Thymus (tissue), 11 donors: ENCODE data around the gene DRC3. TPM values are rescaled to one million over a fixed set of nuclear protein-coding genes. Genes with fewer than 3 reads are reported as not detected.

Source experiments
- DNase-seq, 9 donors: peaks; one replicate each; pipeline ENCODE4 v3.0.0-alpha.2; 2013; ENCODE audit warnings: low spot score in 9 of 9, low read depth in 6 of 9, missing footprints in 1 of 9
- H3K27ac ChIP-seq, 2 donors: one replicate each; pipeline ENCODE4 v1.5.1; 2013; ENCODE audit warnings: control low read depth in 1 of 2, low read depth in 1 of 2, low read length in 1 of 2, mild to moderate bottlenecking in 1 of 2, moderate library complexity in 1 of 2
- H3K27me3 ChIP-seq, 2 donors: one replicate each; pipeline ENCODE4 v1.5.1; 2013; ENCODE audit warnings: low read length in 1 of 2; ENCODE audit not compliant: control insufficient read depth in 2 of 2, insufficient read depth in 1 of 2
- H3K36me3 ChIP-seq, 2 donors: one replicate each; pipeline ENCODE4 v1.5.1; 2013; ENCODE audit warnings: low read length in 1 of 2, mild to moderate bottlenecking in 1 of 2, moderate library complexity in 1 of 2; ENCODE audit not compliant: control insufficient read depth in 2 of 2, insufficient read depth in 2 of 2
- H3K4me1 ChIP-seq, 2 donors: one replicate each; pipeline ENCODE4 v1.5.1; 2013; ENCODE audit warnings: low read length in 2 of 2; ENCODE audit not compliant: control insufficient read depth in 2 of 2, insufficient read depth in 2 of 2
- H3K4me3 ChIP-seq, 2 donors: one replicate each; pipeline ENCODE4 v1.5.1; 2013; ENCODE audit warnings: low read length in 2 of 2, control low read depth in 1 of 2, mild to moderate bottlenecking in 1 of 2
- H3K9me3 ChIP-seq, 2 donors: one replicate each; pipeline ENCODE4 v1.5.1; 2013; ENCODE audit warnings: low read length in 1 of 2, mild to moderate bottlenecking in 1 of 2; ENCODE audit not compliant: control insufficient read depth in 2 of 2, insufficient read depth in 1 of 2
- WGBS: extraction: QIAGEN DNeasy Blood & Tissue Kit; methylation state at CpG from one replicate; pipeline ENCODE4 v1.1.7; 2013; 5-methylcytosine and 5-hydroxymethylcytosine counted together
- polyA plus RNA-seq: library from polyadenylated mRNA; stranded (reverse); fragments of 200-250 nt; gene quantifications from one replicate; pipeline ENCODE4 v1.2.3, GENCODE V29; 2013
- total RNA-seq: library from RNA; stranded (reverse); fragments of 120-200 nt; gene quantifications from one replicate; pipeline ENCODE4 v1.2.4, GENCODE V29; 2013
- donor health status: healthy.

The DRC3 gene
- total and polyA plus RNA-seq, 2 donors: 1.3 to 3.3 TPM

DNA sequence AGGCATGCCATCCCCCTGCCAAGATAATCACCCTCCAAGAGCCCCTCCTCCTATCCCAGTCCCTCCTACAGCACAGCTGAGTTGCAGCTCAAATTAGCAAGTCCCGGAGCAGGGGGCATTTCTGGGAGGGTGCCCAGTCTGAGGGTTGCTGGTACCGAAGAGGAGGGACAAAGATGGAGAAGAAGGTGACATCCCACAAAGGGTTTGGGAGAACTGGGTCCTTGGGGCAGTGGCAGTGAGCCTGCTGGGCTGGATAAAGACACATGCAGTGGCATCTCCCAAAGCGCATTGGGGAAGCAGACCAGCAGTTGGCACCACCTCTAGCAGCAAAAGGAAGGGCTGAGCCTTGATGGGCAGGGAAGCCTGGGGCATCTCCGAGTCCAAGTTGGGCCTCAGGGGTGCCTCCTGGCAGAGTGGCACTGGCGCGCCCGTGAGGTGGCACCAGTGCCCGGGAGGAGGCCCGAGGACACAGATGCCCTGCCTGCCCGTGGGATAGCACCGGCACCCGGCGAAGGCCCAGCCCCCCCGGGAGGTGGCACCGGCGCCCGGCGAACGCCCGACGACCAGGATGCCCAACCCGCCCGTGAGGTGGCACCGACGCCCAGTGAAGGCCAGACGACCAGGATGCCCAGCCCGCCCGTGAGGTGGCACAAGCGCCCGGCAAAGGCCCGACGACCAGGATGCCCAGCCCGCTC is 1.1 kb upstream of the DRC3 start:
- WGBS: 5% methylated on average over 33 of the region's 33 CpGs
- no peaks in the 10 kb centered on the region for H3K36me3 ChIP-seq
- no peak for DNase-seq
- H3K4me3 ChIP-seq: peak overlapping the region; percentile 73 to 88
- H3K27ac ChIP-seq: peak overlapping the region in 1 of 2 donors; percentile 64
- no peaks in the 10 kb centered on the region for H3K9me3 ChIP-seq
- H3K27me3 ChIP-seq: no peaks in the 10 kb centered on the region
- H3K4me1 ChIP-seq: peaks cover 16% of the 10 kb centered on the region in 2 donors

DNA sequence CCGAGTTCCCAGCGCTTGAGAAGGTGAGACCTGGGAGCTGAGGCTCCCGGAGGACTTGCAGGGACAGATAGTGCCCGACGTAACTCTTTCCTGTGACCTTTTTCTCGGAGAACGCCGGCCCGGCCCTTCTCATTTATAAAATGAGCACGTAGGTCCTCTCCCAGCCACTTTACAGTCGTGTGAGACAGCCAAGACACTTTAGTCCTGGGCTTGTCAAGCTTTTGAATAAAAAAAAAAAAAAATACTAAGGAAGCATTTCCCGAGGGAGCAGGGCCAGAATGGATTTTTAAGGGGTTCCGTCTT is 241 bp downstream of the DRC3 start:
- Histone ChIP-seq H3K9me3 (no peaks in the 10 kb centered on the region), H3K27ac (no peak overlapping the region), H3K4me1 (peaks cover 16% of the 10 kb centered on the region in 2 donors), H3K36me3 (no peaks in the 10 kb centered on the region), H3K27me3 (no peaks in the 10 kb centered on the region), H3K4me3 (peak overlapping the region; percentile 44 to 55)
- DNase-seq: no peak
- WGBS: 6% methylated on average over 13 of the region's 13 CpGs

DNA sequence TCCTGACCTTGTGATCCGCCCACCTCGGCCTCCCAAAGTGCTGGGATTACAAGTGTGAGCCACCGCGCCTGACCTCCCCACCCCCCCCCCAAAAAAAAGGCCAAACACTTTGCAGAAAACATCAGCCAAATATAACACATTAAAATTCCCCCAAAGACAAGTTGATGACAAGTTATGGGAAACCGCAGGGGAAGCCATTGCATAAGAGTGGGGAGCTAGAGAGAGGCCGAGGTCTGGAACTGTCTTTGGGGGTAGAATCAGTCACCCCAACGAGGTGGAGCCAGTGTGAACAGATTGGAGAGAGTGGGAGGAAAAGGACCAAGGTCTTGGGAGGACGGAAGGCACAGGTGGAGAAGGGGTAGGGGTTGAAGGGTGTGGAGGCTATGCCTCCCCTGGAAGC is 2.8 kb downstream of the DRC3 start:
- Histone ChIP-seq H3K9me3 (no peaks in the 10 kb centered on the region), H3K27ac (no peak overlapping the region), H3K4me3 (no peak overlapping the region), H3K27me3 (no peaks in the 10 kb centered on the region), H3K36me3 (no peaks in the 10 kb centered on the region), H3K4me1 (peaks cover 15 to 16% of the 10 kb centered on the region in 2 donors)
- 76% methylated on average over 8 of the region's 8 CpGs for WGBS
- no peak for DNase-seq

DNA sequence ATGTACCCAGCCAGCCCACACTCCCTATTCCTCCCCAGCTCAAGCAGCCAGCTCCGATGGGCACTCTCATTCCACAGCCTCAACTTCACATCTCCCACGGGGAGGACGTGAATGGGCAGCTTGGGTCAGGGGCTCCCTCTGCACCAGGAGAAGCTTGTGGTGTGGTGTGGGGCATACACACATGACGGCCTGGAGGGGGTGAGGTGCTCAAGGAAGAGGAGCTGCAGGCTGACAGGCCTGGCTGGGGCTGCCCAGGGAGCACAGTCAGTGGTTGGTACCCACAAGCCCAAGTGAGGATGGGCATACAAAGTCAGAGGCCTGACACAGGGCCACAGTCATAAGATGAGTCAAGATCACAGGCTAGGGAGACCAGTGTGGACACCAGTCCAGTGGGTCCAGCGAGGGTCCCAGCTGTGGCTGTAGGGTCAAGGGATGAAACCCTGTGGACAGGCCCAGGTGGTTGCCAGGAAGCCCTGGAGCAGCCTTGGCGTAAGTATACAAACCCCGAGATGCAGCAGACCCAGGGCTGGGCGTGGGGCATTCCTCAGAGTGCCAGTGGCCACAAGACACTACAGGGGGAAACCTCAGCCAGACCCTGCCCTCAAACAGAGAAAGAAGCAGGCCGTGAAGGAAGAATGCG is 4.4 kb downstream of the DRC3 start:
- Histone ChIP-seq H3K36me3 (no peaks in the 10 kb centered on the region), H3K4me1 (peaks cover 3 to 6% of the 10 kb centered on the region in 2 donors), H3K4me3 (no peak overlapping the region), H3K9me3 (no peaks in the 10 kb centered on the region), H3K27me3 (no peaks in the 10 kb centered on the region), H3K27ac (no peak overlapping the region)
- DNase-seq: no peak
- 96% methylated on average over 10 of the region's 10 CpGs for WGBS

DNA sequence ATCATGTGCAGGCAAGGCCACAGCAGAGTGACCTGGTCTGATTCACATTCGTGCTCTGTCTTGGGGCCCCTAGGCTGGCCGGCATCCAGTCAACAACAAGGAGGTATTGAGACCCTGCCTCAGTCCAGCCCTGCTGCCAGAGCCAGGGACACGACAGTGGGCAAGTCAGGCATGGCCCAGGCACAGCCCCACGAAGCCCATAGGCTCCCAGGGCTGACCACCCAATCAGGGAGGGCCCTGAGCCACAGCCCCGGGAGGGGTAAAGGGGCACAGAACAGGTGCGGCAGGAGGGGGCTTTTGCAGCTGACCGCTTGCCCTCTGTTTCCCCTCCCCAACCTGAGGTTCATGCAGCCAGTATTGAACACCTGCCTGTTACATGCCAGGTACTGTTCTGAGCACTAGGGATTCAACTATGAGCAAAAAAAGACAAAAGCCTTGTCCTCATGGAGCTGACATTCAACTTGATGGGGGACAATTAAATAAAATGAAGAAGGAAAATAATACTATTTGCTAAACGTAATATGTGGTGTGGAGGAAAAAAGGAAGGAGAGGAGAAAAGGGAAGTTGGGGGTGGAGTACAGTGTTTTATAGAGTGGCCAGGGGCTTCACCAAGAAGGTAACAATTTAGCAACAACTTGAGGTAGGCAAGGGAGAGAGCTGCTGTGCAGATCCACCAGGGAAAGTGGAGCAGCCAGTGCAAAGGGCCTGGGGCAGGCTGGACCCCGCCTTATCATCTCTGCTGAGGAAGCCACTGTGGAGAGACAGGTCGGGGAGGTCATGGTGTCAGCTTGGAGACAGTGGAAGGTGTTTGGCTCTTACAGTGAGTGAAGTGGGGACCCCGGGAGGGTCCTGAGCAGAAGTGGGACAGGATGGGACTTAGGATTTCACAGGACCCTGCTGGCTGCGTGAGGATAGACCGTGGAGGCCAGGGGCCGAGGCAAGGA is 6.1 kb downstream of the DRC3 start:
- 90% methylated on average over 14 of the region's 14 CpGs for WGBS
- no peaks in the 10 kb centered on the region for H3K36me3 ChIP-seq
- no peaks in the 10 kb centered on the region for H3K4me1 ChIP-seq
- no peaks in the 10 kb centered on the region for H3K9me3 ChIP-seq
- H3K4me3 ChIP-seq: no peak overlapping the region
- no peak overlapping the region for H3K27ac ChIP-seq
- no peaks in the 10 kb centered on the region for H3K27me3 ChIP-seq
- no peak for DNase-seq

DNA sequence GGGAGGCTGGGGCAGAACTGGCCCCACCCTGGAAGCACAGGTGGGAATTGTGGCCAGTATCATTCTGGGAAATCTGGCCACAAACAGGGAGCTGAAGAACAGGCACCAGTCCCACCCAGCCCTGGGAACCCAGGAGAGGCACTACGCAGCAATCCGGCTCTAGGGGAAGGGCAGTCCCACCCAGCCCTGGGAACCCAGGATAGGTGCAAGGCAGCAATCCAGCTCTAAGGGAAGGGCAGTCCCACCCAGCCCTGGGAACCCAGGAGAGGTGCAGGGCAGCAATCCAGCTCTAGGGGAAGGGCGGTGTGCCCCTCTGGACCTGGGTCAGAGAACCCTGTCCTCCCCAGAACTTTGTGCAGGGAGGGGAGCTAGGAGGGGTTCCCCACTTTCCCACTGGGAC is 7.1 kb downstream of the DRC3 start:
- 79% methylated on average over 3 of the region's 3 CpGs for WGBS
- no peaks in the 10 kb centered on the region for H3K27me3 ChIP-seq
- no peak overlapping the region for H3K4me3 ChIP-seq
- no peaks in the 10 kb centered on the region for H3K36me3 ChIP-seq
- no peak overlapping the region for H3K27ac ChIP-seq
- no peak for DNase-seq
- H3K4me1 ChIP-seq: no peaks in the 10 kb centered on the region
- H3K9me3 ChIP-seq: no peaks in the 10 kb centered on the region

DNA sequence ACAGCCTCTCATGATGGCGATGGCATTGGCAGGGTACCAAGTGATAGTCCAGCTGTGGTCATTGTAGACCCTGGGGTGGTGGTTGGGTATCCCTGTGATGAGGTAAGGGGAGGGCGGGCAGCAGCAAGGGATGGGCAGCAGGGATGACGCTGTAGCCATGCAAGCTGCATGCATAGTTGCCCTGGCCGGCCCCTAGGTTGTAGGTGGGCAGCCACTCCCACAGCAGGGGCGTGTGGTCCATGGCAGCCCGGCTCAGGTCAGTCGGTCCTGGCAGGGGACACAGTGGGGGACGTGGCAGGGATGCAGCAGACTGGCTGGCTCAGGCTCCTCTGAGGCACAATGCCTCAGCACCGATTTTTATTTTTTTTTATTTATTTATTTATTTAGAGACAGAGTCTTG is 8.7 kb downstream of the DRC3 start:
- H3K4me3 ChIP-seq: no peak overlapping the region
- H3K9me3 ChIP-seq: no peaks in the 10 kb centered on the region
- no peak for DNase-seq
- H3K4me1 ChIP-seq: no peaks in the 10 kb centered on the region
- 97% methylated on average over 9 of the region's 9 CpGs for WGBS
- H3K27ac ChIP-seq: no peak overlapping the region
- H3K36me3 ChIP-seq: no peaks in the 10 kb centered on the region
- no peaks in the 10 kb centered on the region for H3K27me3 ChIP-seq

DNA sequence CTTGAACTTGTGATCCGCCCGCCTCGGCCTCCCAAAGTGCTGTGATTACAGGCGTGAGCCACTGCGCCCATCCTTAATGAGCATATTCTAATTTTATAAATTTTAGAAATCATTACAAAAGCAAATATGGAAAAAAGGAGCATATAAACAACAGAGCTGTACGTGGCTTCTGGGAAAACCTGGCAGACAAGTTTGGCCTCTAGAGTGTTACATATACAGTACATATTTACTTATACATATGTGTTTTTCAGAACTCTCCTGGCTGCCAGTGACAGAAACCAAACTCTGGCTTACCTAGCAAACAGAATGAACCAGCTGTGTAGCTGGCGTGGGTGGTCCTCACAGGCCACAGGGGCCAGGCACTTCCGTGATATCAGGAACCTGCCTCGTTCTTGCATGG is 10.1 kb downstream of the DRC3 start:
- WGBS: 95% methylated on average over 9 of the region's 9 CpGs
- no peaks in the 10 kb centered on the region for H3K36me3 ChIP-seq
- no peak overlapping the region for H3K27ac ChIP-seq
- no peaks in the 10 kb centered on the region for H3K4me1 ChIP-seq
- H3K4me3 ChIP-seq: no peak overlapping the region
- H3K9me3 ChIP-seq: no peaks in the 10 kb centered on the region
- no peak for DNase-seq
- H3K27me3 ChIP-seq: no peaks in the 10 kb centered on the region

DNA sequence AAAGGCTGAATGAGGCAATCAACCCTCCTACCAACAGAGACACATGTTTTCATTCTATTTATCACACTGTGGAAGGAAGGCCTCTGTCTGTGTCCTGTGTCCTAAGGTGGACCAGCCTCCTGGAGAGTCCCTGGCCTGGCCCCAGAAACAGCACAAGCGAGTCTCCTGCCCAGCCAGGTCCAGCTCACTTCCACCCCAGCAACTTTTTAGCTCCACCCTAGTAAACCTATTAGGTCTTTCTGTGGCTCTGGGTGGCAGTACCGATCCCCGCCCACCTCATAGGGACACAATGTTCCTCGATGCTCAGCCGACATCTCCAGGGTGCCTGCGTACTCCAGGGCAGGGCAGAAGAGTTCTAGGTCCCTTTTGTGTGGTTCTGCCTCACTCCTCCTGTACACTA is 10.7 kb downstream of the DRC3 start:
- Histone ChIP-seq H3K9me3 (no peaks in the 10 kb centered on the region), H3K36me3 (no peaks in the 10 kb centered on the region), H3K4me3 (no peak overlapping the region), H3K27me3 (no peaks in the 10 kb centered on the region), H3K4me1 (no peaks in the 10 kb centered on the region), H3K27ac (no peak overlapping the region)
- DNase-seq: no peak
- WGBS: 94% methylated on average over 6 of the region's 6 CpGs
